Breast epithelium (tissue), 4 donors: Measurements from ENCODE around the gene TEX264. TPM values are rescaled to one million over a fixed set of nuclear protein-coding genes. Genes with fewer than 3 reads are reported as not detected.

Source experiments
- DNase-seq, 2 donors: peaks; one replicate each; pipeline ENCODE4 v3.0.0-alpha.2; 2019; ENCODE audit warnings: low spot score in 2 of 2
- H3K27ac ChIP-seq, 2 donors: fragments of 200-600 bp; sonication (generic) in 1 of 2; one replicate each; pipeline ENCODE4 v1.5.1; 2016 to 2019; ENCODE audit warnings: mild to moderate bottlenecking in 1 of 2
- H3K27me3 ChIP-seq, 2 donors: fragments of 200-600 bp; sonication (generic) in 1 of 2; one replicate each; pipeline versions ENCODE4 v1.5.1 to v1.6.0; 2017 to 2019; ENCODE audit warnings: control low read depth in 1 of 2, mild to moderate bottlenecking in 1 of 2
- H3K36me3 ChIP-seq: fragments of 200-600 bp; one replicate; pipeline ENCODE4 v1.5.1; 2019
- H3K4me1 ChIP-seq, 2 donors: fragments of 200-600 bp; sonication (generic); one replicate each; pipeline ENCODE4 v1.5.1; 2016 to 2019; ENCODE audit warnings: control low read depth in 1 of 2
- H3K4me3 ChIP-seq, 3 donors: fragments of 200-600 bp; sonication (generic); 1 replicate in 2 of 3; 2 replicates in 1 of 3; pipeline ENCODE4 v1.5.1; 2016 to 2019; ENCODE audit warnings: mild to moderate bottlenecking in 3 of 3, moderate library complexity in 2 of 3
- H3K9me3 ChIP-seq, 2 donors: fragments of 200-600 bp; sonication (generic) in 1 of 2; one replicate each; pipeline ENCODE4 v1.5.1; 2016 to 2019; ENCODE audit warnings: control low read depth in 1 of 2
- POLR2A ChIP-seq: fragments of 450-650 bp; IDR thresholded peaks from one replicate; pipeline ENCODE4 v1.6.1; 2016; ENCODE audit warnings: antibody characterized with exemption, mild to moderate bottlenecking, moderate library complexity
- POLR2AphosphoS5 ChIP-seq, 3 donors: sonication (generic); formaldehyde crosslinking; IDR thresholded peaks; one replicate each; pipeline ENCODE4 v1.6.1; 2017; ENCODE audit warnings: antibody characterized with exemption in 3 of 3
- intact Hi-C: fragments of 100-400 bp; cut with DNase I; formaldehyde crosslinking; loops from one replicate; pipeline ENCODE4 v1.15.1; 2023; ENCODE audit warnings: low total_unique reads
- total RNA-seq, 3 donors: library from RNA; depleted of rRNA; stranded (reverse); fragments of >200 nt; gene quantifications; one replicate each; pipeline ENCODE4 v1.1.0, GENCODE V29; 2016
- TF ChIP-seq, protein P1 (sequence below), 3 donors: fragments of 450-650 bp; IDR thresholded peaks; one replicate each; pipeline ENCODE4 v1.5.1; 2016 to 2017; ENCODE audit warnings: antibody characterized with exemption in 3 of 3, mild to moderate bottlenecking in 3 of 3, moderate library complexity in 3 of 3

TEX264 gene, protein sequence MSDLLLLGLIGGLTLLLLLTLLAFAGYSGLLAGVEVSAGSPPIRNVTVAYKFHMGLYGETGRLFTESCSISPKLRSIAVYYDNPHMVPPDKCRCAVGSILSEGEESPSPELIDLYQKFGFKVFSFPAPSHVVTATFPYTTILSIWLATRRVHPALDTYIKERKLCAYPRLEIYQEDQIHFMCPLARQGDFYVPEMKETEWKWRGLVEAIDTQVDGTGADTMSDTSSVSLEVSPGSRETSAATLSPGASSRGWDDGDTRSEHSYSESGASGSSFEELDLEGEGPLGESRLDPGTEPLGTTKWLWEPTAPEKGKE
- 10 to 100 TPM; 55.7 to 94.3 (median 80.5) TPM for total RNA-seq

DNA sequence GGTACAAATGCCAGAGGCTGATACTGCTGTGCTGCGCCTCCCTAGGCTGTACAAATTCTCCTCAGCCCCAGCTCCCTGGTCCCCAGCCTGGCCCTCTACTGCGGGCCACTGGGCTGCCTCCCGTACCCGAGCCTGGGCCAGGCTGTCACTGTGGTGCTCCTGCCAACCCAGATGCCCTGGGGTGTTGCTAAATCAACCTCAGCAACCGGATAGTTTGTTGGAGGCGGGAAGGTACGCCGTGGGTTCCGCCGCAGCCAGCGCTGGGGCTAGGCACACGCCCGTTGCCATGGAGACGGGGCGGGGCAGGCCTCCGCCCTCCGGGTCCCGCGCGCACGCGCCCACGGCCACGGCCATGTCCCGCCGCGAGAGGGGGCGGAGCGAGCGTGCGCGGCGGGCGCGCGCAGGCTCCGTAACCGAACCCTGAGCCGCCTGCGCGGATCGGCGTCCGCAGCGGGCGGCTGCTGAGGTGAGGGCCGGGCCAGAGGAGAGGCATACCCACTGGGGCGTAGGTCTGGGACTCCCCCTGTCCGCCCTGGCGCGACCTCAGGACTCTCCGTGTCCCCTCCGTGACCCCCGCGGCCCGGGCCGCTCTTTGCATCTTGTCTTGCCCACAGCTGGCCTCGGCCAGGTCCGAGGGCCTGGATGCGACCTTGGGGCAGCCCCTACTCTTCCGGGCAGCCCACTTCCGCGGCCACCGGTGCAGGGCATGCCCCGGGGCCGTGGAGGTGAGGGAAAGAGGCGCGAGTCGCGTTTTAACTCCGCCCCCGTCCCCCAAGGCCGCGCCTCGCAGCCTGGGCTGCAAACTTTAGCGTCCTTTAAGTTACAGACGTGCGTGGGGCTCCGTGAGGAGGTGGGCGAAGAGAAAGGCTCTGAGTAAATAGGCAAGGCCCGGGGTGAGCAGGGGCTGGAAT, at the start of gene TEX264:
Gene TEX264, plus strand, starts transcription at position 430 of the 911 bp plus-strand sequence. CDS start 3,053 bp downstream, outside the sequence.
- TF ChIP-seq, protein P1, sequence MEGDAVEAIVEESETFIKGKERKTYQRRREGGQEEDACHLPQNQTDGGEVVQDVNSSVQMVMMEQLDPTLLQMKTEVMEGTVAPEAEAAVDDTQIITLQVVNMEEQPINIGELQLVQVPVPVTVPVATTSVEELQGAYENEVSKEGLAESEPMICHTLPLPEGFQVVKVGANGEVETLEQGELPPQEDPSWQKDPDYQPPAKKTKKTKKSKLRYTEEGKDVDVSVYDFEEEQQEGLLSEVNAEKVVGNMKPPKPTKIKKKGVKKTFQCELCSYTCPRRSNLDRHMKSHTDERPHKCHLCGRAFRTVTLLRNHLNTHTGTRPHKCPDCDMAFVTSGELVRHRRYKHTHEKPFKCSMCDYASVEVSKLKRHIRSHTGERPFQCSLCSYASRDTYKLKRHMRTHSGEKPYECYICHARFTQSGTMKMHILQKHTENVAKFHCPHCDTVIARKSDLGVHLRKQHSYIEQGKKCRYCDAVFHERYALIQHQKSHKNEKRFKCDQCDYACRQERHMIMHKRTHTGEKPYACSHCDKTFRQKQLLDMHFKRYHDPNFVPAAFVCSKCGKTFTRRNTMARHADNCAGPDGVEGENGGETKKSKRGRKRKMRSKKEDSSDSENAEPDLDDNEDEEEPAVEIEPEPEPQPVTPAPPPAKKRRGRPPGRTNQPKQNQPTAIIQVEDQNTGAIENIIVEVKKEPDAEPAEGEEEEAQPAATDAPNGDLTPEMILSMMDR (IDR thresholded peaks at IDR 0.05) = no peak
- TF ChIP-seq POLR2A (peak; percentile 48), POLR2AphosphoS5 (IDR thresholded peaks at IDR 0.05) (peak in 2 of 3 donors; percentile 56 to 65)
- DNase-seq = peak; percentile 86 to 91
- Histone ChIP-seq H3K9me3 (no peaks in the 10 kb centered on the region), H3K27ac (peak within 1 kb of the TSS; percentile 91 to 93), H3K4me3 (peak within 1 kb of the TSS; percentile 71 to 93 (median 92)), H3K4me1 (peaks cover 3 to 7% of the 10 kb centered on the region in 2 donors), H3K27me3 (no peaks in the 10 kb centered on the region), H3K36me3 (no peaks in the 10 kb centered on the region)
- intact Hi-C loops = loop anchor here (1.0 kb wide), 1 partner anchor 137 kb away; no protein-coding TSS in a partner anchor

DNA sequence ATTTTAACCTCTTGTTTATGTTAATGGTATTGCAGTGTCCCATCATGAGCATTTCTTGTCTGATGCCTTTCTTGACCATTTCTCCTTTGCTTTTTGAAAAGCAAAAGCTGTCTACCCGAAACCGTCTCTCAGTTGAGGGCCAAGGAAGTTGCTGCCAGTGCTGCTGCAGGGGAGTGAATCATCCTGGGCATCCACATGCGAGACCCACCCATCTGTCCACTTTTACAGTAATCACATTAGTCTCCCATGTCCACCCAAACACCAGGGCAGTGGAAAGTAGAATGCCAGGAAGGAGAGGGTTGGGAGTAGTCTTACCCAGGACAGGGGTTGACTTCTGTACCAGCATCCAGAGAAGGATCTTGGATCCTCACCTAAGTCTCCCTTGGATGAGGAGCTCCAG, 48.6 kb upstream of the TEX264 start:
- Histone ChIP-seq H3K9me3 (no peaks in the 10 kb centered on the region), H3K27me3 (no peaks in the 10 kb centered on the region), H3K36me3 (no peaks in the 10 kb centered on the region), H3K4me3 (no peak overlapping the region), H3K4me1 (peaks cover 0 to 9% of the 10 kb centered on the region in 2 donors), H3K27ac (peak overlapping the region in 1 of 2 donors; percentile 60)
- intact Hi-C loops = no loop called here
- DNase-seq = no peak
- TF ChIP-seq POLR2AphosphoS5 (IDR thresholded peaks at IDR 0.05) (no peak), POLR2A (no peak)
- TF ChIP-seq, protein P1 (IDR thresholded peaks at IDR 0.05) = no peak

DNA sequence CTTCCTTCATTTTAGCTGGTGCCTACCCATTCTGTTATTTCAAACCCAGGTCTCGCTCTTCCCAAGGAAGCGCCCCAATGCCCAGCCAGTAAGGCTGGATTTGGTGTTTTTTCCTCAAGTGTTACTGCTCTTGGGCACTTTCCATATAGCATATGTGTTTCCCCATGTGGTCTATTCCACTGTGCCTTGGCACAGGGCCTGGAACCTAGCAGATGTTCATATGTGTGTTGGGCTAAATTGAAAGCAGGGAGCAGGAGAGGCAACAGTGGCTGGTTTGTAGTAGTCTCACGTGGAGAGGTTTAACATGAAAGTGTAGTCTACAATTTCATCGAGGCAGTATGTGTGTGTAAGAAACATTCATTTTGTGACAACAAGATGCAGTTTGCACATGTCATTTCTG, 48.2 kb upstream of the TEX264 start:
- peaks cover 0 to 9% of the 10 kb centered on the region in 2 donors for H3K4me1 ChIP-seq
- no peaks in the 10 kb centered on the region for H3K27me3 ChIP-seq
- H3K4me3 ChIP-seq = no peak overlapping the region
- H3K9me3 ChIP-seq = no peaks in the 10 kb centered on the region
- H3K27ac ChIP-seq = peak overlapping the region in 1 of 2 donors; percentile 60
- DNase-seq = no peak
- TF ChIP-seq, protein P1 (IDR thresholded peaks at IDR 0.05) = no peak
- no peak for TF ChIP-seq POLR2A
- TF ChIP-seq POLR2AphosphoS5 (IDR thresholded peaks at IDR 0.05) = no peak
- no peaks in the 10 kb centered on the region for H3K36me3 ChIP-seq
- intact Hi-C loops = no loop called here

DNA sequence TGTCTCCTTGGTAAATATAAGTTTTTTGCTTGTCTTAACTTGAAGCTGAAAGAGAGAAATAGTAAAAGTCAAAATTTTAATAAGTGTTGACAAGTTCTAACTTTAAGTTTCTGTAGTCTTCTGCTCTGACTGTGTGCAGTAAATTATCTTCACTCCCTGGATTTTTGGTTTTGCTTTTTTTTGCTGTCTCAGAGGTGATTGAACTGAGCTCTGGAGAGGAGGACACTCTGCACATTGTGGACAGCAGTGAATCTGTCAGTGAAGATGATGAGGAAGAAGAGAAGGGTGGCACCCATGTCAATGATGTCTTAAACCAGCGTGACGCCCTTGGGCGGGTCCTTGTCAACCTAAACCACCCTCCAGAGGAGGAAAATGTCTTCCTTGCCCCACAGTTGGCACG, 40.5 kb upstream of the TEX264 start:
- Histone ChIP-seq H3K9me3 (no peaks in the 10 kb centered on the region), H3K27ac (no peak overlapping the region), H3K36me3 (peaks cover 4% of the 10 kb centered on the region), H3K27me3 (no peaks in the 10 kb centered on the region), H3K4me1 (no peaks in the 10 kb centered on the region), H3K4me3 (no peak overlapping the region)
- DNase-seq = no peak
- TF ChIP-seq POLR2A (no peak), POLR2AphosphoS5 (IDR thresholded peaks at IDR 0.05) (no peak)
- TF ChIP-seq, protein P1 (IDR thresholded peaks at IDR 0.05) = no peak
- intact Hi-C loops = no loop called here
